NCI-H2196 treated with DMSO at 0.1 percent for 48 hours (cell line): ENCODE data around the gene DRAM2.

ENCODE experiments used
- DNase-seq: peaks from one replicate; lab custom pipeline; 2025; ENCODE audit not compliant: unreplicated experiment; lab: John Stamatoyannopoulos, UW

The DRAM2 gene

GRCh38 chr1:111139956-111140679 lies at the start of gene DRAM2, which contains the start of gene CEPT1:
DRAM2 (minus strand) TSS chr1:111140093; CDS start chr1:111131554, 8,539 bp downstream.
CEPT1 (plus strand) TSS chr1:111140223; CDS start chr1:111147715, 7,492 bp downstream.
- peak; percentile 79 for DNase-seq

- no peak for DNase-seq
These were observed 44.8 kb upstream of the DRAM2 start for GRCh38 chr1:111184663-111185062.

DNA sequence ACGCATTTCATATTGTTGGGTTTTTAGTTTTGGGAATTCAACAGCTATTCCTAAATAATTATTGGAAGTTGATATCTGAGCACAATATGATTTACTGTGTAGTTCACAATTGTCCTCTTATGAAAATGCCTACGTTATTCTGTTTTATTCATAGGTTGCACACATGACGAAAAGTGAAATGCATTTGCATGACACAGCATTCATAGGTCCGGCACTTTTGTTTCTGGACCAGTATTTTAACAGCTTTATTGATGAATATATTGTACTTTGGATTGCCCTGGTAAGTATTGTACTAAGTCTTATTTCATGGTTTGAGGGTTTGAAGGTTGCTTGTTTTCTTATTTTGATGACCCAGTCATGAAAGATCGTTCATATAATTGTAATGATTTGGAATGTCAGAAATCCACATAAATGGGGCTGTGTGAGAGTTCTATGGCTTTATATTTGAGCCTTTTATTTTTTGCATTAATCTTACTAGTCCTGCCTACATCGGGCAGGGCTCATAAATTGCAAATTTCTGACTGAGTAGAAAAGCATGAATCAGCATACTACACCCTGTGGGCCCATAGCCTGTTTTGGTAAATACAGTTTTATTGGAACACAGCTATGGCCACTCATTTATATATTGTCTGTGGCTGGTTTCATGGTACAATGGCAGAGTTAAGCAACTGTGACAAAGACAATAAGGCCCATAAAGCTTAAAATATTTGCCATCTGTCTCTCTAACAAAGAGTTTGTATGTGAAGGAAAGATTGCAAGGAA lies 43.6 kb upstream of the DRAM2 start:
- DNase-seq, result no peak

GRCh38 chr1:111182052-111182451 lies 42.2 kb upstream of the DRAM2 start:
- DNase-seq, result no peak

DNA sequence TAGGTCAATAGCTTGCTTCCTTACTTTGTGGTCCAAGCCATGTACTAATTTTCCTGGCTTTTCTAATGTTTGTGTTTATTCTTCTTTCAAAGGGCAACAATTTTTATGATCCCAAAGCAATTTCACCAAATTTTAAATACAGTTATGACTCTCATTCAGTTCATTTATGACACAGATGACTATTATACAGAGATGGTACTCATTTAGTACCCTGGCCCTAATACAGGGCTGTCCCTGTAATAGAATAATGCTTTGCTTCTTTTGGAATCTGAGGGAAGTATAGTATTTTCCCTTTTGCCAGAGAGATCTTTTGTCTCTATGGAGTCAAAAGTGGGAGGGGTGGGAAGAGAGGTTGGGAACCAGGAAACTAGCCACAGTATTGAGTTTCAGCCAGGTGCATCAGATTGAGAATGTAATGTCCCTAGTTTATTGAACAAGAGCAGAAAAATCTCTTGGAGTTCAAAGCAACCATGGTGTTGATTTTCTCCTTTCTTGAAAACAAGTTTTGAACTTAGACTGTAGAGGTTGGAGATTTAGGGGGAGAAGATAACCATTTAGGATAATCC lies 40.2 kb upstream of the DRAM2 start:
- DNase-seq, result peak; percentile 31

- DNase-seq, result no peak
These were observed 36.8 kb upstream of the DRAM2 start for GRCh38 chr1:111176678-111177077.

GRCh38 chr1:111175349-111175748 lies 35.5 kb upstream of the DRAM2 start:
- DNase-seq, result no peak

GRCh38 chr1:111174070-111174469 lies 34.2 kb upstream of the DRAM2 start:
- DNase-seq, result no peak

DNA sequence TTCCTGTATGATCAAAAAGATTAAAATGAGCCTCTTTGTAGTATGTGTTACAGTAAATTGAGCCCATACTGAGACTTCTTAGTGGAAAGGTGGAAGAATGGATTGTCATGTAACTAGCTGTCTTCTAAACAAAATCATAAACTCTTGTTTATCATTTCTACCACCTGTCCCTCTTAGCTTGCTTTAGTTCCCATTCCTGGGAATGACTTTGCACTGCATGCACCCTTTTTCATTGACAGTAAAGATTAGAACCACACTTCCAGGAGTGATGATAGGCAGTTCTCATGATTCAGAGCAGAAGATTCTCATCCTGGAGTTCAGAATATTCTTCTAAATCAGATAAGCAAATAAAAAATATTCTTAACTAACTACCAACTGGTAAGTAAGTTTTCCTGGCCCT lies 32.6 kb upstream of the DRAM2 start:
- no peak for DNase-seq

DNA sequence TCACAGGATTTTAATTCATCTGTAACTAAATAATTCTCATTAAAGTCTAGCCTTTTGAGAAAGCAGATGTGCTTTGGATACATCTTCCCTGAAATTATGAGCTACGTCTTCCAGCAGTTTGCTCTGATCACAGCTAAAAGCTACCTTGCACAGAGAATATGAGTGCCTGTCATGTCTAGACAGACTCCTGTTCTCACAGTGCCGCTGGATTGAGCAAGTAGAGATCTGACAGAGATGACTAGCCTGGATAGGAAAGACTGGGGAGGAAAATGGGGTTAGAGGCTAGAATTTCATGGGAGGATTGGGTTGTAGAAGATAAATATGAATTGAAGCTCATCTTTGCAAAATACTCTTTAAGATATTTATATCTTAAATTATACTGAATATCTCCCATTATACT lies 24.3 kb upstream of the DRAM2 start:
- no peak for DNase-seq

DNA sequence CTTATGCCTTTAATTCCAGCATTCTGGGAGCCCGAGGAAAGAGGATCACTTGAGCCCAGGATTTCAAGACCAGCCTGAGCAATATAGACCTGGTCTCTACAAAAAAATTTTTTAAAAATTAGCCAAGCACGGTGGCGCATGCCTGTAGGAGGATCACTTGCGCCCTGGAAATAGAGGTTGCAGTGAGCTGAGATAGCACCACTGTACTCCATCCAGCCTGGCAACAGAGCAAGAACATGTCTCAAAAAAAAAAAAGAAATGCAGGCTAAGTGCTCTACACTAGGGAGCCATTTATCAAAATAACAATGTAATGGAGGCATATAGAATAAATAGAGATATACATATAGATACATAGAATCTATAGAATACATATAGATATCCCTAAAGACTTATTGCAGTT lies 23.5 kb upstream of the DRAM2 start:
- no peak for DNase-seq

GRCh38 chr1:111162488-111162880 lies 22.6 kb upstream of the DRAM2 start:
- no peak for DNase-seq

DNA sequence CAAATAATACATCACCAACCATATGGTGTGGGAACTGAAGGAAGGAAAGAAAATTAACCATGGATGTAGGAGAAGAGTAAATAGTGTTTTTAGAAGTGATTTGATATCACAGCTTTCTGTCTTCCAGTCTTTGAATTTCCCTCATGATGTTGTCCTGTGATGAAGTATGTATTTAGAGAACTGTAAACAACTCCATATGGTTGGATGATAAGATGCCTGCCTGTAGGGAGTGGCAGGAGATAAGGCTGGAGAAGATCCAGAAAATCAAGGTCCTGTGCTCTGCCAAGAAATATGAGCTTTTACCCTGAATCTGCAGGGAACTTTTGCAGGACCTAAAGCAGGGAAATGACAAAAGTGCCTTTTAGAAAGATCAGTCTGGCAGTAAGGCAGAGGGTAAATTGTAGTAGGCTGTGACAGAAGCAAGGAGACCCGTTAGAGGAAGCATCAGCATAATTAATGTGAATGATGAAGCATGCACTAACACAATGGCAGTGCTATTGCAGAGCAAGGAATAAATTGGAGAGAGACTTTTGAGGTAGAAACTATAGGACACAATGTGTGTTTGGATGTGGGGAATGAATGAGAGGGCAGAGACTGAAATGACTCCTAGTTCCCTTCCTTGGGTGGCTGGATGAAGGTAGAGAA lies 22.1 kb upstream of the DRAM2 start:
- DNase-seq, result no peak

GRCh38 chr1:111157431-111157830 lies 17.5 kb upstream of the DRAM2 start:
- DNase-seq, result no peak

DNA sequence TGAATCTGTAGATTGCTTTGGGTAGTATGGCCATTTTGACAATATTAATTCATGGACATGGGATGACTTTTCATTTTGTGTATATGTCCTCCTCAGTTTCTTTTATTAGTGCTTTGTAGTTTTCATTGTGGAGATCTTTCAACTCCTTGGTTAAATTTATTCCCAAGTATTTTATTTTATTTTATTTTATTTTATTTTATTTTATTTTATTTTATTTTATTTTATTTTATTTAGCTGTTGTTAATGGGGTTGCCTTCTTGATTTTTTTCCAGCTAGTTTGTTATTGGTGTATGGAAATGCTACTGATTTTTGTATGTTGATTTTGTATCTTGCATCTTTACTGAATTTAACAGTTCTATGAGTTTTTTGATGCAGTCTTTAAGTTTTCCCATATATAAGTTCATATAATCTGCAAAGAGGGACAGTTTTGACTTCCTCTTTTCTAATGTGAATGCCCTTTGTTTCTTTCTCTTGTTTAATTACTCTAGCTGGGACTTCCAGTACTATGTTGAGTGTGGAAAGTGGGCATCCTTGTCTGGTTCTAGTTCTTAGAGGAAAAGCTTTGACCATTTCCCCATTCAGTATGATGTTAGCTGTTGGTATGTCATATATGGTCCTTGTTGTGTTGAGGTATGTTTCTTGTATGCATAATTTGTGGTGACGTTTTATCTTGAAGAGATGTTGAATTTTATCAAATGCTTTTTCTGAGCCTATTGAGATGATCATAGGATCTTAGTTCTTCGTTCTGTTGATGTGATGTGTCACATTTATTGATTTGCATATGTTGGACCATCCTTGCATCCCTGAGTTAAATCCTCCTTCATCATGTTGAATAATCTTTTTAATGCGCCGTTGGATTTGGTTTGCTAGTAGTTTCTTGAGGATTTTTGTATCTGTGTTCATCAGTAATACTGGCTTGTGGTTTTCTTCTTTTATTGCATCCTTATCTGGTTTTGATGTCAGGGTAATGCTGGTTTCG lies 14.4 kb upstream of the DRAM2 start:
- DNase-seq, result no peak

DNA sequence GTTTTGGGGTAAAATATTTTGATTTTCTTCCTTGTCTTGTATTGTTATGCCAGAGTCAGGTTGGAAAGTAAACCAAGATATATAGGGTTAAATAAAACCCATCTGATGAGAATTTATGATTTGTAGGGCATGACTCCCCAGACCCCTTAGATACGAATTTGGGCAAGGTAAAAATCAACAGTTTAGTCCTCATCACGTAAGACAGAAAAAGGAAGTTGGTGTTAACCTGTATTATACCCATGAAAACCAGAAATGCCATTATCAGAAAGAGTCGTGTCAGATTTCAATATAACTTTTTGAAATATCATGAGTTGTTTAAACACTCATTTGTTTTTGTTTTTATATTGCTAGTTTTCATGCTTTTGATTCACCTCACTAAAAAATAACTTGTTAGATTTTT lies 11.9 kb upstream of the DRAM2 start:
- DNase-seq, result no peak

GRCh38 chr1:111148376-111148881 lies 8.5 kb upstream of the DRAM2 start:
- no peak for DNase-seq

DNA sequence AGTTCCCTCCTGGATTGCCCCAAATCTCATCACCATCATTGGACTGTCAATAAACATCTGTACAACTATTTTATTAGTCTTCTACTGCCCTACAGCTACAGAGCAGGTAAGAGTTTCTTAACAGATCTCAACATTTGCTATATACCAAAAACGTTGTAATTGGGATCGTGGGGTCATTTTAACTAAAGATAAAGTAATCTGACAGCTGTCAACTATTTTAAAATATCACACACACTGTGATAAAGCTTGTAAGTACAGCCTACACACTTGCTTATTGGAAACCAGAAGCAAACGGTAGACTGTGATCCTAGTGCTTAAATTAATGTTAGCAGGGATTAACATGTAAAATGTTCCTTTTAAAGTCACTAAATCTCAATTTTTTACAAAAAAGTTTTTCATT lies 8.1 kb upstream of the DRAM2 start:
- no peak for DNase-seq

DNA sequence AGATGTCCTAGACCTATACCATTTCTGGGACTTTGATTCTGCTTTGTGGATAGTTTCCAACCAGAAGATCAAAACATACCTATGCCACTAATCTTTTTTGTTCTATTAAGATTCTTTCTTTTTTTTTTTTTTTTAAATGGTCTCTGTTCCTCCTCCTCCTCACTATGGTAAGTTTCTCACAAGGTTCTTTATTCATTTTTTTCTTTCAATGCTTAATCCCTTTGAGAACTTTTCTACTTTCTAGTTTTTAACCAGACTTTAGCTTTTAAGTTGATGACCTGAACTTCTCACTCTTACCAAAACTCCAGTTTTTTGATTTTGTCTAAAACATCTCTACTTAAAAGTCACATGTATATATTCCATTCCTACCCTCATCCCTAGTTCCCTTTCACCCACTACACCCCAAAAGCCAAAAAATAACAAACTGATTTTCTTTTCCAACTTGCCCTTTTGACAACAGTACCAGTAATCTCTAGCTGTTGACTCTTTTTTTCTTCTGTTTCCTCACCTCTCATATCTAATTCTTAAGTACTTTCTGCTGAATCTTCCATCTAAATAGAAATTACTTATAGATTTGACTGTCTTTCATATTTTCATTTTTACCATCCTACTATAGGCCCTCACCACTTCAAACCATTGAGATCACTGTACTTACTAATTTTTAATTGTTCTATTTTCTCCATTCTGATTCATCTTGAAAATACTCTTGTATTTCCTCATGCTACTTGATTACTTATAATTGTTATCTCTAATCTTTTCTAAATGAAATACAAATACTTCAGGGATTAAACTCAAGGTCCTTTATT lies 6.3 kb upstream of the DRAM2 start:
- DNase-seq, result no peak
